ENCODE measurements around the gene TOP3A. TPM values are rescaled to one million over a fixed set of nuclear protein-coding genes. Genes with fewer than 3 reads are reported as not detected.
A peak's percentile ranks its signal among the peaks of the same experiment; 100 is the strongest.

Gene TOP3A
- total RNA-seq, 2 experiments from 2014 or later, result 21.5 to 24.8 TPM

- ChIA-PET CTCF (interaction anchor here (0.9 kb wide), 1 partner anchor 42 kb away, joined by 3 read pairs; no protein-coding TSS in a partner anchor), POLR2A (interaction anchor here (2.0 to 3.1 kb wide), 2 partner anchors 55 to 76 kb away, joined by 9 to 14 read pairs; partner anchors contain the start of genes ALKBH5, SMCR8 and TOP3A)
- Histone ChIP-seq H3K4me1 (ENCODE audit: insufficient read depth, low read length) (peaks cover 65% of the 10 kb centered on the region), H3K9me3 (ENCODE audit: control insufficient read depth in 1 of 2, insufficient read depth in 1 of 2, low read length in 2 of 2) (no peaks in the 10 kb centered on the region), H3K36me3 (ENCODE audit: insufficient read depth, low read length) (peaks cover 34% of the 10 kb centered on the region), H3K27ac (ENCODE audit: low read depth in 1 of 2, low read length in 2 of 2) (peak overlapping the region; percentile 23 to 85), H3K4me3 (ENCODE audit: low read length) (peak overlapping the region; percentile 78), H3K27me3 (ENCODE audit: control insufficient read depth in 1 of 2, insufficient read depth in 2 of 2, low read length in 2 of 2) (no peaks in the 10 kb centered on the region)
- peaks cover 16% of the 10 kb centered on the region for H3K36me3 Mint-ChIP-seq (ENCODE audit: low read depth)
- H3K27me3 Mint-ChIP-seq, result no peaks in the 10 kb centered on the region
- TF ChIP-seq CTCF (IDR thresholded peaks at IDR 0.05), result no peak
- no peaks in the 10 kb centered on the region for H3K9me3 Mint-ChIP-seq
- intact Hi-C loops (cut with DNase I, micrococcal nuclease), result loop anchor here (1.0 to 2.0 kb wide), 3 partner anchors 34 to 103 kb away; partner anchors contain the start of genes SMCR8 (in 2 of the 2), LLGL1 (in 1 of the 2) and SHMT1 (in 1 of the 2)
- peak overlapping the region; percentile 93 for H3K4me3 Mint-ChIP-seq
- ATAC-seq (ENCODE audit: poor library complexity), result no peak
- peaks cover 48% of the 10 kb centered on the region for H3K4me1 Mint-ChIP-seq (ENCODE audit: low read depth)
- H3K27ac Mint-ChIP-seq, result peak overlapping the region; percentile 90
- DNase-seq, result no peak
Observed at GRCh38 chr17:18259621-18260331, 55.0 kb downstream of the TOP3A start.

- Mint-ChIP-seq H3K36me3 (ENCODE audit: low read depth) (peaks cover 25% of the 10 kb centered on the region), H3K27ac (peak within 1 kb of the TSS; percentile 90), H3K4me1 (ENCODE audit: low read depth) (peaks cover 48% of the 10 kb centered on the region), H3K9me3 (no peaks in the 10 kb centered on the region), H3K4me3 (peak within 1 kb of the TSS; percentile 93), H3K27me3 (no peaks in the 10 kb centered on the region)
- ATAC-seq (ENCODE audit: poor library complexity) (peak; percentile 40), DNase-seq (peak in 13 of 14 experiments; percentile 24 to 80 (median 52))
- ChIA-PET POLR2A (interaction anchor here (2.0 kb wide), 1 partner anchor 75 kb away, joined by 9 read pairs; the partner anchor contains the start of gene ALKBH5), CTCF (no interaction called here)
- intact Hi-C loops (cut with DNase I, micrococcal nuclease), result no loop called here
- no peak for TF ChIP-seq CTCF (IDR thresholded peaks at IDR 0.05)
- Histone ChIP-seq H3K27ac (ENCODE audit: low read depth in 1 of 2, low read length in 2 of 2) (peak within 1 kb of the TSS; percentile 72 to 79), H3K4me1 (ENCODE audit: insufficient read depth, low read length) (peaks cover 65% of the 10 kb centered on the region), H3K4me3 (ENCODE audit: low read length) (peak within 1 kb of the TSS; percentile 91), H3K36me3 (ENCODE audit: insufficient read depth, low read length) (peaks cover 34% of the 10 kb centered on the region), H3K9me3 (ENCODE audit: control insufficient read depth in 1 of 2, insufficient read depth in 1 of 2, low read length in 2 of 2) (no peaks in the 10 kb centered on the region), H3K27me3 (ENCODE audit: control insufficient read depth in 1 of 2, insufficient read depth in 2 of 2, low read length in 2 of 2) (no peaks in the 10 kb centered on the region)
Observed at GRCh38 chr17:18258356-18259038, 56.3 kb downstream of the TOP3A start, which contains the start of gene FLII. TSS of gene FLII (minus strand) at chr17:18258738. CDS start at chr17:18258690, 48 bp downstream.

GRCh38 chr17:18257982-18258355 is 56.8 kb downstream of the TOP3A start:
- Mint-ChIP-seq H3K36me3 (ENCODE audit: low read depth) (peaks cover 26% of the 10 kb centered on the region), H3K4me1 (ENCODE audit: low read depth) (peaks cover 44% of the 10 kb centered on the region), H3K4me3 (peak overlapping the region; percentile 93), H3K27ac (peak overlapping the region; percentile 77), H3K9me3 (no peaks in the 10 kb centered on the region), H3K27me3 (no peaks in the 10 kb centered on the region)
- H3K9me3 ChIP-seq (ENCODE audit: control insufficient read depth in 1 of 2, insufficient read depth in 1 of 2, low read length in 2 of 2), result no peaks in the 10 kb centered on the region
- intact Hi-C loops (cut with DNase I, micrococcal nuclease), result loop anchor here in 1 of 2 experiments (2.0 kb wide), 1 partner anchor 73 kb away; no protein-coding TSS in a partner anchor
- H3K4me3 ChIP-seq (ENCODE audit: low read length), result peak overlapping the region; percentile 91
- ChIA-PET CTCF (no interaction called here), POLR2A (no interaction called here)
- H3K27ac ChIP-seq (ENCODE audit: low read depth in 1 of 2, low read length in 2 of 2), result peak overlapping the region; percentile 60 to 79
- peaks cover 65% of the 10 kb centered on the region for H3K4me1 ChIP-seq (ENCODE audit: insufficient read depth, low read length)
- DNase-seq (peak in 11 of 14 experiments; percentile 15 to 74 (median 32)), ATAC-seq (ENCODE audit: poor library complexity) (peak; percentile 24)
- no peaks in the 10 kb centered on the region for H3K27me3 ChIP-seq (ENCODE audit: control insufficient read depth in 1 of 2, insufficient read depth in 2 of 2, low read length in 2 of 2)
- no peak for TF ChIP-seq CTCF (IDR thresholded peaks at IDR 0.05)
- peaks cover 37% of the 10 kb centered on the region for H3K36me3 ChIP-seq (ENCODE audit: insufficient read depth, low read length)
